ENCODE results near the gene PTPRU. TPM values are rescaled to one million over a fixed set of nuclear protein-coding genes. Genes with fewer than 3 reads are reported as not detected.

PTPRU gene
- total and polyA plus RNA-seq, 2 experiments from 2014 or later: 8.0 to 105 TPM

DNA sequence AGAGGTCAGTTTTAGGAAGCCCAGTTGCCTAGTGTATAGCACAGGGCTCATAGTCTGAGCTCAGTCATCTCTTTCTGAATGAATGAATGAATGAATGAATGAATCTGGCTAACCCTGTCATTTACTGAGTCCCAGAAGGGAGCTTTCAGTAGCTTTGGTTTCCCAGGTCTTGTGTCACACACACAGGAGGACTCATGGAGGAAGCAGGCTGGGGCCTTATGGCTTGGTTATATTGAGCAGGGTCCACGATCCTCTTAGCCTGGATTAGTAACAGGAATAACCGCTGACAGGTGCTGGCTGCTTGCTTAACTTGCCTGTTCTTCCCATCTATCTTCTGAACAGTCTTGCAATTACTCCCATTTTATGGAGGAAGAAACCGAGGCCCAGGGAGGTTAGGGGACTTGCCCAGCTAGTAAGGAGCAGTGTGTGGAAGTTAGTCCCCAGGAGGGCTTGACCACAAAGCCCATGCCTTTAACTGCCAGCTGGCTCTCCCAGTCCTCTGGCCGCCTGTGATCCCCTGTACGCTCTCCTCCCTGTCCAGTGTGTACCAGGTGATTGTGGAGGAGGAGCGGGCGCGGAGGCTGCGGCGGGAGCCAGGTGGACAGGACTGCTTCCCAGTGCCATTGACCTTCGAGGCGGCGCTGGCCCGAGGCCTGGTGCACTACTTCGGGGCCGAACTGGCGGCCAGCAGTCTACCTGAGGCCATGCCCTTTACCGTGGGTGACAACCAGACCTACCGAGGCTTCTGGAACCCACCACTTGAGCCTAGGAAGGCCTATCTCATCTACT is 46.0 kb downstream of the PTPRU start (continued):
- TF ChIP-seq, protein P1, sequence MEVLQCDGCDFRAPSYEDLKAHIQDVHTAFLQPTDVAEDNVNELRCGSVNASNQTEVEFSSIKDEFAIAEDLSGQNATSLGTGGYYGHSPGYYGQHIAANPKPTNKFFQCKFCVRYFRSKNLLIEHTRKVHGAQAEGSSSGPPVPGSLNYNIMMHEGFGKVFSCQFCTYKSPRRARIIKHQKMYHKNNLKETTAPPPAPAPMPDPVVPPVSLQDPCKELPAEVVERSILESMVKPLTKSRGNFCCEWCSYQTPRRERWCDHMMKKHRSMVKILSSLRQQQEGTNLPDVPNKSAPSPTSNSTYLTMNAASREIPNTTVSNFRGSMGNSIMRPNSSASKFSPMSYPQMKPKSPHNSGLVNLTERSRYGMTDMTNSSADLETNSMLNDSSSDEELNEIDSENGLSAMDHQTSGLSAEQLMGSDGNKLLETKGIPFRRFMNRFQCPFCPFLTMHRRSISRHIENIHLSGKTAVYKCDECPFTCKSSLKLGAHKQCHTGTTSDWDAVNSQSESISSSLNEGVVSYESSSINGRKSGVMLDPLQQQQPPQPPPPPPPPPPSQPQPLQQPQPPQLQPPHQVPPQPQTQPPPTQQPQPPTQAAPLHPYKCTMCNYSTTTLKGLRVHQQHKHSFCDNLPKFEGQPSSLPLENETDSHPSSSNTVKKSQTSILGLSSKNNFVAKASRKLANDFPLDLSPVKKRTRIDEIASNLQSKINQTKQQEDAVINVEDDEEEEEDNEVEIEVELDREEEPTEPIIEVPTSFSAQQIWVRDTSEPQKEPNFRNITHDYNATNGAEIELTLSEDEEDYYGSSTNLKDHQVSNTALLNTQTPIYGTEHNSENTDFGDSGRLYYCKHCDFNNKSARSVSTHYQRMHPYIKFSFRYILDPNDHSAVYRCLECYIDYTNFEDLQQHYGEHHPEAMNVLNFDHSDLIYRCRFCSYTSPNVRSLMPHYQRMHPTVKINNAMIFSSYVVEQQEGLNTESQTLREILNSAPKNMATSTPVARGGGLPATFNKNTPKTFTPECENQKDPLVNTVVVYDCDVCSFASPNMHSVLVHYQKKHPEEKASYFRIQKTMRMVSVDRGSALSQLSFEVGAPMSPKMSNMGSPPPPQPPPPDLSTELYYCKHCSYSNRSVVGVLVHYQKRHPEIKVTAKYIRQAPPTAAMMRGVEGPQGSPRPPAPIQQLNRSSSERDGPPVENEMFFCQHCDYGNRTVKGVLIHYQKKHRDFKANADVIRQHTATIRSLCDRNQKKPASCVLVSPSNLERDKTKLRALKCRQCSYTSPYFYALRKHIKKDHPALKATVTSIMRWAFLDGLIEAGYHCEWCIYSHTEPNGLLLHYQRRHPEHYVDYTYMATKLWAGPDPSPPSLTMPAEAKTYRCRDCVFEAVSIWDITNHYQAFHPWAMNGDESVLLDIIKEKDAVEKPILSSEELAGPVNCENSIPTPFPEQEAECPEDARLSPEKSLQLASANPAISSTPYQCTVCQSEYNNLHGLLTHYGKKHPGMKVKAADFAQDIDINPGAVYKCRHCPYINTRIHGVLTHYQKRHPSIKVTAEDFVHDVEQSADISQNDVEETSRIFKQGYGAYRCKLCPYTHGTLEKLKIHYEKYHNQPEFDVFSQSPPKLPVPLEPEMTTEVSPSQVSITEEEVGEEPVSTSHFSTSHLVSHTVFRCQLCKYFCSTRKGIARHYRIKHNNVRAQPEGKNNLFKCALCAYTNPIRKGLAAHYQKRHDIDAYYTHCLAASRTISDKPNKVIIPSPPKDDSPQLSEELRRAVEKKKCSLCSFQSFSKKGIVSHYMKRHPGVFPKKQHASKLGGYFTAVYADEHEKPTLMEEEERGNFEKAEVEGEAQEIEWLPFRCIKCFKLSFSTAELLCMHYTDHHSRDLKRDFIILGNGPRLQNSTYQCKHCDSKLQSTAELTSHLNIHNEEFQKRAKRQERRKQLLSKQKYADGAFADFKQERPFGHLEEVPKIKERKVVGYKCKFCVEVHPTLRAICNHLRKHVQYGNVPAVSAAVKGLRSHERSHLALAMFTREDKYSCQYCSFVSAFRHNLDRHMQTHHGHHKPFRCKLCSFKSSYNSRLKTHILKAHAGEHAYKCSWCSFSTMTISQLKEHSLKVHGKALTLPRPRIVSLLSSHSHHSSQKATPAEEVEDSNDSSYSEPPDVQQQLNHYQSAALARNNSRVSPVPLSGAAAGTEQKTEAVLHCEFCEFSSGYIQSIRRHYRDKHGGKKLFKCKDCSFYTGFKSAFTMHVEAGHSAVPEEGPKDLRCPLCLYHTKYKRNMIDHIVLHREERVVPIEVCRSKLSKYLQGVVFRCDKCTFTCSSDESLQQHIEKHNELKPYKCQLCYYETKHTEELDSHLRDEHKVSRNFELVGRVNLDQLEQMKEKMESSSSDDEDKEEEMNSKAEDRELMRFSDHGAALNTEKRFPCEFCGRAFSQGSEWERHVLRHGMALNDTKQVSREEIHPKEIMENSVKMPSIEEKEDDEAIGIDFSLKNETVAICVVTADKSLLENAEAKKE (CRISPR knock-in tag; IDR thresholded peaks at IDR 0.05): no peak
- TF ChIP-seq POLR2AphosphoS5 (IDR thresholded peaks at IDR 0.05; ENCODE audit: low read depth): no peak
- TF ChIP-seq EZH2 (IDR thresholded peaks at IDR 0.05; ENCODE audit: low read depth, unreplicated experiment): no peak
- TF ChIP-seq ZNF114 (CRISPR knock-in tag; IDR thresholded peaks at IDR 0.05): no peak

DNA sequence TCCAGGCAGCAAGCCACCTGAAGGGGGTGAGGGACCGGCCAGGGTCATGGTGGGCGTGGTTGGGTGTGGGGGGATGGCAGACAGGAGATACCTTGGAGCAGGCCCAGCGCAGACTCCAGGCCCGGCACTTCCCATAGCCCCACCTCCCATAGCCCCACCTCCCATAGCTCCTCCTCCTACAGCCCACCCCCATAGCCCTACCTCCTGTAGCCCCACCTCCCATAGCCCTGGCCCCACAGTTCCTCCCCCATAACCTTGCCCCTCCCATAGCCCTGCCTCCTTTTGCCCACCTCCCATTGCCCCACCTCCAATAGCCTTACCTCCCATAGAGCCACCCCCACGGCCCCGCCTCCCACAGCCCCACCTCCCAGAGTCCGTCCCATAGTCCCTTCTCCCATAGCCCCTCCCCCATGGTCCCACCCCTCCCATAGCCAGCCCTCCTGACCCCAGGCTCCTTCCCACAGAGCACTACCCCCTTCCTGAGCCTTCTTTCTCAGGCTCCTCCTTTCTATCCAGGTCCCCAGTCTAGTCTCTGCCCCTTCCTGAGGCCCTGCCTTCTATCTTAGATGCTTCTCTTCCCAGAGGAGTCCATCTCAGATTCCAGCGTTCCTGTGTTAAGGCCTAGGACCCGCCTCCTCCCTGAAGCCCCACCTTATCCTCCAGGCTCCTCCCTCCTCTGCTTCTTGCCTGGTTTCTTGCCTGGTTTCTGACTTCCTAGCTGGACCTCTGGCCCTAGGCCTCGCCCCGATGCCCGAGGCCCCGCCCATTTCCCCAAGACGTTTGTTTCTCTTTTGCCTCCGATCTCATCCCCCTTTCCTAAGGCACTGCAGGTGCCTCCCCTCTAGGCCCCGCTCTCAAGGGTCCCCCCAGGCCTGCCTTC is 46.8 kb downstream of the PTPRU start:
- H3K36me3 ChIP-seq (ENCODE audit: insufficient read depth): no peaks in the 10 kb centered on the region
- H3K9me2 ChIP-seq (ENCODE audit: insufficient read depth): no peaks in the 10 kb centered on the region
- peaks cover 6% of the 10 kb centered on the region; the same call in 1 of the 2 replicates for H3F3A ChIP-seq (replicated peaks; ENCODE audit: low read depth)
- H3K4me1 ChIP-seq (ENCODE audit: insufficient read depth): peaks cover 17% of the 10 kb centered on the region
- peaks cover 11% of the 10 kb centered on the region for H3K27me3 Mint-ChIP-seq (ENCODE audit: insufficient read depth, low read depth, poor library complexity)
- ATAC-seq (peak; percentile 87), DNase-seq (ENCODE audit: low spot score) (peak; percentile 99)
- peaks cover 23% of the 10 kb centered on the region for H3K4me1 Mint-ChIP-seq
- H3K4me2 ChIP-seq: peak overlapping the region; percentile 92
- H3K4me3 Mint-ChIP-seq: peak overlapping the region; percentile 79
- no peaks in the 10 kb centered on the region for H3K27me3 ChIP-seq (ENCODE audit: insufficient read depth)
- no peaks in the 10 kb centered on the region; the same call in 2 of the 3 replicates for H3K9me3 Mint-ChIP-seq
- peak overlapping the region; percentile 56; the same call in 1 of the 2 replicates for H2AFZ ChIP-seq
- H3K27ac ChIP-seq (ENCODE audit: low read depth): peak overlapping the region; percentile 92
- peak overlapping the region; percentile 91 for H3K27ac Mint-ChIP-seq
- peak overlapping the region; percentile 65 for H3K4me3 ChIP-seq
- no peaks in the 10 kb centered on the region for H4K20me1 ChIP-seq (replicated peaks; ENCODE audit: insufficient read depth)
- H3K36me3 Mint-ChIP-seq (ENCODE audit: low read depth): peaks cover 7% of the 10 kb centered on the region; the same call in 2 of the 3 replicates
- no peaks in the 10 kb centered on the region for H3K79me2 ChIP-seq (replicated peaks; ENCODE audit: insufficient read depth)
- TF ChIP-seq, protein P2, sequence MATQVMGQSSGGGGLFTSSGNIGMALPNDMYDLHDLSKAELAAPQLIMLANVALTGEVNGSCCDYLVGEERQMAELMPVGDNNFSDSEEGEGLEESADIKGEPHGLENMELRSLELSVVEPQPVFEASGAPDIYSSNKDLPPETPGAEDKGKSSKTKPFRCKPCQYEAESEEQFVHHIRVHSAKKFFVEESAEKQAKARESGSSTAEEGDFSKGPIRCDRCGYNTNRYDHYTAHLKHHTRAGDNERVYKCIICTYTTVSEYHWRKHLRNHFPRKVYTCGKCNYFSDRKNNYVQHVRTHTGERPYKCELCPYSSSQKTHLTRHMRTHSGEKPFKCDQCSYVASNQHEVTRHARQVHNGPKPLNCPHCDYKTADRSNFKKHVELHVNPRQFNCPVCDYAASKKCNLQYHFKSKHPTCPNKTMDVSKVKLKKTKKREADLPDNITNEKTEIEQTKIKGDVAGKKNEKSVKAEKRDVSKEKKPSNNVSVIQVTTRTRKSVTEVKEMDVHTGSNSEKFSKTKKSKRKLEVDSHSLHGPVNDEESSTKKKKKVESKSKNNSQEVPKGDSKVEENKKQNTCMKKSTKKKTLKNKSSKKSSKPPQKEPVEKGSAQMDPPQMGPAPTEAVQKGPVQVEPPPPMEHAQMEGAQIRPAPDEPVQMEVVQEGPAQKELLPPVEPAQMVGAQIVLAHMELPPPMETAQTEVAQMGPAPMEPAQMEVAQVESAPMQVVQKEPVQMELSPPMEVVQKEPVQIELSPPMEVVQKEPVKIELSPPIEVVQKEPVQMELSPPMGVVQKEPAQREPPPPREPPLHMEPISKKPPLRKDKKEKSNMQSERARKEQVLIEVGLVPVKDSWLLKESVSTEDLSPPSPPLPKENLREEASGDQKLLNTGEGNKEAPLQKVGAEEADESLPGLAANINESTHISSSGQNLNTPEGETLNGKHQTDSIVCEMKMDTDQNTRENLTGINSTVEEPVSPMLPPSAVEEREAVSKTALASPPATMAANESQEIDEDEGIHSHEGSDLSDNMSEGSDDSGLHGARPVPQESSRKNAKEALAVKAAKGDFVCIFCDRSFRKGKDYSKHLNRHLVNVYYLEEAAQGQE (IDR thresholded peaks at IDR 0.05; ENCODE audit: unreplicated experiment): no peak
- TF ChIP-seq, protein P3, sequence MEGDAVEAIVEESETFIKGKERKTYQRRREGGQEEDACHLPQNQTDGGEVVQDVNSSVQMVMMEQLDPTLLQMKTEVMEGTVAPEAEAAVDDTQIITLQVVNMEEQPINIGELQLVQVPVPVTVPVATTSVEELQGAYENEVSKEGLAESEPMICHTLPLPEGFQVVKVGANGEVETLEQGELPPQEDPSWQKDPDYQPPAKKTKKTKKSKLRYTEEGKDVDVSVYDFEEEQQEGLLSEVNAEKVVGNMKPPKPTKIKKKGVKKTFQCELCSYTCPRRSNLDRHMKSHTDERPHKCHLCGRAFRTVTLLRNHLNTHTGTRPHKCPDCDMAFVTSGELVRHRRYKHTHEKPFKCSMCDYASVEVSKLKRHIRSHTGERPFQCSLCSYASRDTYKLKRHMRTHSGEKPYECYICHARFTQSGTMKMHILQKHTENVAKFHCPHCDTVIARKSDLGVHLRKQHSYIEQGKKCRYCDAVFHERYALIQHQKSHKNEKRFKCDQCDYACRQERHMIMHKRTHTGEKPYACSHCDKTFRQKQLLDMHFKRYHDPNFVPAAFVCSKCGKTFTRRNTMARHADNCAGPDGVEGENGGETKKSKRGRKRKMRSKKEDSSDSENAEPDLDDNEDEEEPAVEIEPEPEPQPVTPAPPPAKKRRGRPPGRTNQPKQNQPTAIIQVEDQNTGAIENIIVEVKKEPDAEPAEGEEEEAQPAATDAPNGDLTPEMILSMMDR (conservative IDR thresholded peaks at IDR 0.05; ENCODE audit: low read depth in 2 of 2): no peak
- TF ChIP-seq JUNB (IDR thresholded peaks at IDR 0.05; ENCODE audit: unreplicated experiment): no peak

All from GM23338 (cell line).